B cell (primary cell): ENCODE results near the gene ACAP3. TPM values are rescaled to one million over a fixed set of nuclear protein-coding genes. Genes with fewer than 3 reads are reported as not detected.

Experiments used
- ATAC-seq: fragments of 200-7000 bp; cut with Tn5 transposase; one replicate; pipeline ENCODE4 v1.10.0; 2021; ENCODE audit warnings: low read depth, mild to moderate bottlenecking, moderate number of reproducible peaks, moderate library complexity
- CTCF ChIA-PET: fragments of 350-600 bp; sonication (Branson Sonifier 250); formaldehyde crosslinking; loops from one replicate; lab custom pipeline; 2021; ENCODE audit warnings: antibody characterized with exemption, inconsistent platforms; lab: Charles Lee
- POLR2A ChIA-PET: fragments of 350-600 bp; sonication (Branson Sonifier 250); formaldehyde crosslinking; loops from one replicate; lab custom pipeline; 2021; ENCODE audit warnings: antibody characterized with exemption; lab: Charles Lee
- DNase-seq: peaks from one replicate; pipeline ENCODE4 v3.0.0; 2013
- H2AFZ ChIP-seq: 2 replicates; pipeline ENCODE4 v1.6.1; 2012; ENCODE audit warnings: mild to moderate bottlenecking, low read depth, low read length; ENCODE audit not compliant: insufficient read depth, poor library complexity, severe bottlenecking
- H3K27ac ChIP-seq, 2 donors: 1 replicate in 1 of 2; 2 replicates in 1 of 2; pipeline ENCODE4 v1.5.1; 2012 to 2013; ENCODE audit warnings: low read length in 2 of 2, mild to moderate bottlenecking in 2 of 2, moderate library complexity in 1 of 2
- H3K27me3 ChIP-seq, 4 experiments: fragments of 200-600 bp in 1 of 4; sonication (generic) in 1 of 4; replicated peaks in 1 of 4; 1 replicate in 2 of 4; 2 replicates in 2 of 4; pipeline versions ENCODE4 v1.6.1 to v1.7.0; 2013 to 2016; ENCODE audit warnings: low read length in 3 of 4, mild to moderate bottlenecking in 2 of 4, mixed read lengths in 1 of 4, moderate library complexity in 1 of 4; ENCODE audit not compliant: insufficient read depth in 4 of 4, control insufficient read depth in 3 of 4; ENCODE audit errors: control extremely low read depth in 1 of 4
- H3K36me3 ChIP-seq, 2 experiments: replicated peaks in 1 of 2; 1 replicate in 1 of 2; 2 replicates in 1 of 2; pipeline versions ENCODE4 v1.6.1 to v1.7.1; 2013; ENCODE audit warnings: low read length in 1 of 2; ENCODE audit not compliant: insufficient read depth in 2 of 2, control insufficient read depth in 1 of 2; ENCODE audit errors: control extremely low read depth in 1 of 2, extremely low read depth in 1 of 2
- H3K4me1 ChIP-seq, 2 donors: fragments of 200-600 bp in 1 of 2; sonication (generic) in 1 of 2; 1 replicate in 1 of 2; 2 replicates in 1 of 2; pipeline versions ENCODE4 v1.5.1 to v1.6.1; 2013 to 2017; ENCODE audit warnings: low read length in 2 of 2; ENCODE audit not compliant: control insufficient read depth in 2 of 2, insufficient read depth in 2 of 2
- H3K4me2 ChIP-seq: replicated peaks from 2 replicates; pipeline ENCODE3; 2012; ENCODE audit warnings: mild to moderate bottlenecking, low read depth, low read length; ENCODE audit not compliant: poor library complexity, severe bottlenecking
- H3K4me3 ChIP-seq, 5 experiments: fragments of 200-600 bp in 1 of 5; sonication (generic) in 1 of 5; 1 replicate in 3 of 5; 2 replicates in 2 of 5; pipeline versions ENCODE4 v1.5.1 to v1.7.0; 2011 to 2016; ENCODE audit warnings: low read length in 4 of 5, mild to moderate bottlenecking in 4 of 5, low read depth in 2 of 5, control low read depth in 1 of 5, moderate library complexity in 1 of 5; ENCODE audit not compliant: insufficient read depth in 1 of 5; ENCODE audit errors: control extremely low read depth in 1 of 5, extremely low read depth in 1 of 5
- H3K79me2 ChIP-seq: fragments of 200-600 bp; sonication (generic); one replicate; pipeline ENCODE4 v1.6.0; 2016; ENCODE audit warnings: low read length; ENCODE audit not compliant: control insufficient read depth, insufficient read depth
- H3K9ac ChIP-seq: fragments of 200-600 bp; sonication (generic); 2 replicates; pipeline ENCODE4 v1.6.1; 2017; ENCODE audit warnings: mild to moderate bottlenecking, low read length, moderate library complexity
- H3K9me3 ChIP-seq, 3 donors: one replicate each; pipeline versions ENCODE4 v1.6.1 to v1.7.1; 2013; ENCODE audit warnings: low read length in 2 of 3; ENCODE audit not compliant: control insufficient read depth in 2 of 3, insufficient read depth in 1 of 3; ENCODE audit errors: control extremely low read depth in 1 of 3
- H4K20me1 ChIP-seq: 2 replicates; pipeline ENCODE4 v1.6.0; 2012; ENCODE audit warnings: mild to moderate bottlenecking, low read length; ENCODE audit not compliant: insufficient read depth, control insufficient read depth, poor library complexity, severe bottlenecking
- H3K27ac Mint-ChIP-seq: one replicate; pipeline ENCODE4 v1.8.0; 2021; ENCODE audit warnings: mixed read lengths
- H3K27me3 Mint-ChIP-seq: one replicate; pipeline ENCODE4 v1.8.0; 2021; ENCODE audit warnings: mixed read lengths
- H3K4me1 Mint-ChIP-seq: one replicate; pipeline ENCODE4 v1.8.0; 2021; ENCODE audit warnings: mixed read lengths
- H3K4me3 Mint-ChIP-seq: one replicate; pipeline ENCODE4 v1.8.0; 2021; ENCODE audit warnings: mixed read lengths
- H3K9me3 Mint-ChIP-seq: one replicate; pipeline ENCODE4 v1.8.0; 2022; ENCODE audit warnings: mixed read lengths; ENCODE audit not compliant: insufficient read depth
- CTCF ChIP-seq: fragments of 200-600 bp; IDR thresholded peaks from one replicate; pipeline ENCODE4 v1.8.0; 2022; ENCODE audit warnings: antibody characterized with exemption, mild to moderate bottlenecking
- EZH2 ChIP-seq: IDR thresholded peaks from 2 replicates; pipeline ENCODE4 v1.6.1; 2012; ENCODE audit warnings: borderline replicate concordance, low read depth, mild to moderate bottlenecking, moderate library complexity, low read length; ENCODE audit not compliant: insufficient read depth, poor library complexity, severe bottlenecking
- WGBS: methylation state at CpG from one replicate; pipeline ENCODE4 v1.1.5; 2013; ENCODE audit warnings: missing lambda C conversion rate; ENCODE audit not compliant: insufficient coverage; 5-methylcytosine and 5-hydroxymethylcytosine counted together
- intact Hi-C: fragments of 100-400 bp; cut with micrococcal nuclease; formaldehyde crosslinking; loops from one replicate; pipeline ENCODE4 v1.10.0; 2022
- polyA plus RNA-seq: library from polyadenylated mRNA; depleted of rRNA; stranded (reverse); fragments of >200 nt; gene quantifications from 2 replicates; pipeline ENCODE4 v1.2.3, GENCODE V29; 2012
- total RNA-seq, 2 donors: library from RNA; stranded (reverse); fragments of 120-200 nt in 1 of 2; gene quantifications; 1 replicate in 1 of 2; 2 replicates in 1 of 2; pipeline versions ENCODE4 v1.2.3 to v1.2.4, GENCODE V29; 2013 to 2022

The ACAP3 gene
- total and polyA plus RNA-seq, 2 donors (not counting 1 experiment from before 2014, with no cell fraction given), result 40.7 to 124 TPM

GRCh38 chr1:1310476-1311053 is 2.8 kb upstream of the ACAP3 start:
- Histone ChIP-seq H3K27ac (no peak overlapping the region), H3K4me3 (no peak overlapping the region), H4K20me1 (peaks cover 24% of the 10 kb centered on the region), H3K4me1 (peaks cover 23 to 27% of the 10 kb centered on the region in 2 donors), H3K9me3 (no peaks in the 10 kb centered on the region), H3K36me3 (peaks cover 0 to 39% of the 10 kb centered on the region in 2 experiments), H3K27me3 (no peaks in the 10 kb centered on the region), H3K79me2 (peaks cover 23% of the 10 kb centered on the region), H2AFZ (no peak overlapping the region), H3K4me2 (no peak overlapping the region), H3K9ac (no peak overlapping the region)
- Mint-ChIP-seq H3K27me3 (no peaks in the 10 kb centered on the region), H3K4me1 (peaks cover 20% of the 10 kb centered on the region), H3K27ac (no peak overlapping the region), H3K4me3 (peak overlapping the region; percentile 49), H3K9me3 (no peaks in the 10 kb centered on the region)
- 92% methylated on average over 21 of the region's 21 CpGs for WGBS
- intact Hi-C loops, result no loop called here
- CTCF ChIA-PET, result no interaction called here
- TF ChIP-seq EZH2, result no peak
- TF ChIP-seq CTCF, result no peak
- POLR2A ChIA-PET, result no interaction called here
- DNase-seq (no peak), ATAC-seq (no peak)

GRCh38 chr1:1310109-1310385 is 2.3 kb upstream of the ACAP3 start:
- Histone ChIP-seq H3K4me3 (no peak overlapping the region), H3K27ac (no peak overlapping the region), H3K79me2 (peaks cover 27% of the 10 kb centered on the region), H3K9ac (no peak overlapping the region), H4K20me1 (peaks cover 28% of the 10 kb centered on the region), H2AFZ (no peak overlapping the region), H3K4me2 (peak overlapping the region; percentile 99), H3K9me3 (no peaks in the 10 kb centered on the region), H3K4me1 (peaks cover 28 to 32% of the 10 kb centered on the region in 2 donors), H3K36me3 (peaks cover 0 to 37% of the 10 kb centered on the region in 2 experiments), H3K27me3 (no peaks in the 10 kb centered on the region)
- WGBS, result 87% methylated on average over 3 of the region's 3 CpGs
- Mint-ChIP-seq H3K27ac (no peak overlapping the region), H3K27me3 (no peaks in the 10 kb centered on the region), H3K9me3 (no peaks in the 10 kb centered on the region), H3K4me1 (peaks cover 26% of the 10 kb centered on the region), H3K4me3 (peak overlapping the region; percentile 74)
- ChIA-PET POLR2A (no interaction called here), CTCF (interaction anchor here (0.7 to 1.1 kb wide), 3 partner anchors 11 to 195 kb away, joined by 3 read pairs; no protein-coding TSS in a partner anchor)
- ATAC-seq, result no peak
- no peak for TF ChIP-seq EZH2
- TF ChIP-seq CTCF, result no peak
- intact Hi-C loops, result no loop called here
- no peak for DNase-seq
